Left colon (tissue), 2 donors: ENCODE data around the gene ZBTB17. TPM values are rescaled to one million over a fixed set of nuclear protein-coding genes. Genes with fewer than 3 reads are reported as not detected.
"Not testable (repeated sequence)": the region's sequence is repeated elsewhere in the genome, so short reads cannot be mapped to it uniquely, and the experiment has no call there.

ENCODE experiments used
- ATAC-seq: fragments of 200-7000 bp; cut with Tn5 transposase; one replicate; pipeline ENCODE4 v1.9.1; 2020; ENCODE audit warnings: mild to moderate bottlenecking, moderate library complexity
- DNase-seq, 2 donors: peaks; one replicate each; pipeline ENCODE4 v3.0.0-alpha.2; 2020
- intact Hi-C, 2 donors: fragments of 100-400 bp; cut with DNase I in 1 of 2; cut with micrococcal nuclease in 1 of 2; formaldehyde crosslinking; loops; one replicate each; pipeline versions ENCODE4 v1.11.2 to v1.14.0; 2022; cut with DNase I, micrococcal nuclease
- total RNA-seq, 2 donors: library from RNA; stranded (reverse); fragmentation: NEBNext Ultra II Directional; extraction: Animal tissue kit (Norgen Biotek cat#: 25700); gene quantifications; one replicate each; pipeline ENCODE4 v1.2.1, GENCODE V29; 2021
- donor health status: DM: no; HTN: no; CAD: no.
- donor health status: DM: yes; HTN: yes; CAD: no.

ZBTB17 gene
- total RNA-seq, 2 donors from 2014 or later: 29.1 to 30.0 TPM

DNA sequence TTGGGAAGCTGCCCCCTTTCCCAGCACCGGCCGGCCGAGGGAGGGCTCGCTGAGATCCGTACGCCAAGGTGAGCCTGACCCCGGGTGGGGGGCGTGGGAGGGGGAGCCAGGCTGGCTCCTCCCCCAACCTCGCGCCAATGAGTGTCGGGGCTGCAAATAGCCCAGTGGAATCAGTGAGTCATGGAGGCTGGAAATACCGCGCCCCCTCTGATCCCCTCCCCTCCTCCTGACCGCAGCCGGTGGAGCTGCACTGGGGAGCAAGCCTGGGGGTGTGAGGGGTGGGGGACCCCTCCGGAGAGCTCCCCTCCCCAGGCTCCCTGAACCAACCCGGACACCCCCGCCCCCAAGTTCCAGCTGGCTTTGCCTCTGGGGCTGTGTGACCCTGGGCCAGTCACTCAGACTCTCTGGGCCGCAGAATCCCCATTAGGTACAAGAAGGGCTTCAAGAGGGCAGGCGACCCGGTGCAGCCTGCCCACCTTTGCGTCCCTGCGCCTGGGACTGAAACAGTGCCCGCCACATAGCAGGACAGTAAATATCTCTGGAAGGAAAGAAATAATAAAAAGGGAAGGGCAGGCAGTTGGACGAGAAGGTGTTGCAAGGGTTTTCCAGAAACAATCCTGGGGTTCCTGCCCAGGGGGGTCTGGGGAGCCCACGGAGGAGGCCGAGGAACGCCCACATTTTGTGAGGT lies 37.5 kb upstream of the ZBTB17 start:
- DNase-seq (peak; percentile 47 to 61), ATAC-seq (peak; percentile 60)
- intact Hi-C loops: no loop called here

GRCh38 chr1:16012590-16013219 lies 36.8 kb upstream of the ZBTB17 start:
- DNase-seq (peak; percentile 66 to 73), ATAC-seq (peak; percentile 65)
- intact Hi-C loops: no loop called here

- ATAC-seq (no peak), DNase-seq (no peak)
- intact Hi-C loops: no loop called here
These were observed 36.2 kb upstream of the ZBTB17 start for GRCh38 chr1:16011936-16012589.

- DNase-seq (no peak), ATAC-seq (no peak)
- intact Hi-C loops: no loop called here
These were observed 34.9 kb upstream of the ZBTB17 start for GRCh38 chr1:16010837-16011236.

DNA sequence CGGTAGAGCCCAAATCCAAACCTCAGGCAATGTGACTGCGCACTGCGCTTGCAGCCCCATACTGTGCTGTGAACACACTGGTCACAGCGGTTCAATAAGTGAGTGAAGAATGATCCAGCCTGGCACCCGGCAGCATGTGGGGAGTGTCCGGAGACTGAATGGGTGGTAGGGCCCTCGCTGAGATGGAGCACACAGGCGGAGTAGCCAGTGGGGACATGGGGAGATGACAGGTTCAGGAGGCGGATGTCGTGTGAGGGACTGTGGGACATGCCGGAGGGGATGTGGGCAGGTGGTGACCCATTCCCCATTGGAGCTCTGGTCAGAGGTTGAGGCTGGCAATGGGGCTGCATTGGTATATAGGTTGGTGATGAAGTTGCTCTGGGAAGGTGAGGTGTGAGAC lies 33.8 kb upstream of the ZBTB17 start:
- DNase-seq (no peak), ATAC-seq (no peak)
- intact Hi-C loops: loop anchor here in 1 of 2 donors (5.0 kb wide), 1 partner anchor 48 kb away; no protein-coding TSS in a partner anchor

DNA sequence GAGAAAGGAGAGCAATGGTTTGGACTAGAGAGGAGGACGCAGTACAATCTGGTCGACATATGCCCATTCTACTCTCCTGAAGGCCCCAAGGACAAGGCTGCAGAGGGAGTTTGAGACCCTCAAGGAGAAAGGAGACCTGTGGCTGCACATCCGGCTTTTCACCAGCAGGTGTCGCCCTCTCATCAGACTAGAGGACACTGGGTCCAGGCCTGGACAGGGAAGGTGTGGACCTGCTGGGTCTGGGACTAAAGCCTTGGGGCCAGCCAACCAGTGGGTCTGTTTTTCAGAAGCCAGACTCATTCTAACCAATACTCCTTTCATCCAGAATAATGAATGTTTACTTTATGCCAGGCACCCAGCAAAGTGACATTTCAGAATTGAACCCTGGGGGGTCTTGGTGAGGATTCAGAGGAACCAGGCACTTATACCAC lies 33.1 kb upstream of the ZBTB17 start:
- intact Hi-C loops: loop anchor here in 1 of 2 donors (5.0 kb wide), 1 partner anchor 48 kb away; no protein-coding TSS in a partner anchor
- DNase-seq (peak; percentile 64 to 81), ATAC-seq (peak; percentile 50)

DNA sequence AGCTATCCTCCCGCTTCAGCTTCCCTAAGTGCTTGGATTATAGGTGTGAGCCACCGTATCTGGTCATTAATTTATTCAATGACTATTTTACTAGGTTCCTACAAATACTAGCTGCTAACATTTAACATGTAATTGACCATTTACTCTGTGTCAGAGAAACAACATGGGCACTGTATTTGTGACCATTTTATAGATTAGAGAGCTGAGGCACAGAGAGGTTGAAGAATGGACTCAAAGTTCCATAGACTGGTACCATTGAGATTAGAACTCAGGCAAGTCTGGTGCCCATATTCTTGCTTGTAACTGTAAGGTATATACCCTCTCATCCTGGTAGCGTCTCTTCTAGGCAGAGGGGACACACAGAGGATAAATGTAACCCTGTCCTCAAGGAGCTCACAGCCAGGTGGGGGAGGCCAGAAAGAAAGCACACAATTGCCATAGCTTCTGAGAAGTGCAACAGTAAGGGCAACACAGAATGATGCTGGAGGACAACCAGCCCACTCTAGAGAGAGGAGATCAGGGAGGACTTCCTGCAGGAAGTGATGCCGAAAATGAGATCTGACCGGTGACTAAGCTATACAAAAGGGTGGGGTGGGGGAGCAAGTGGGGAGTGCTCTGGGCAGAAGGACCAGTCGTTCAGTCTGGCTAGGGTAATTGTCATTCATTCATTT lies 31.9 kb upstream of the ZBTB17 start:
- ATAC-seq (no peak), DNase-seq (no peak)
- intact Hi-C loops: loop anchor here in 1 of 2 donors (5.0 kb wide), 1 partner anchor 49 kb away; no protein-coding TSS in a partner anchor

DNA sequence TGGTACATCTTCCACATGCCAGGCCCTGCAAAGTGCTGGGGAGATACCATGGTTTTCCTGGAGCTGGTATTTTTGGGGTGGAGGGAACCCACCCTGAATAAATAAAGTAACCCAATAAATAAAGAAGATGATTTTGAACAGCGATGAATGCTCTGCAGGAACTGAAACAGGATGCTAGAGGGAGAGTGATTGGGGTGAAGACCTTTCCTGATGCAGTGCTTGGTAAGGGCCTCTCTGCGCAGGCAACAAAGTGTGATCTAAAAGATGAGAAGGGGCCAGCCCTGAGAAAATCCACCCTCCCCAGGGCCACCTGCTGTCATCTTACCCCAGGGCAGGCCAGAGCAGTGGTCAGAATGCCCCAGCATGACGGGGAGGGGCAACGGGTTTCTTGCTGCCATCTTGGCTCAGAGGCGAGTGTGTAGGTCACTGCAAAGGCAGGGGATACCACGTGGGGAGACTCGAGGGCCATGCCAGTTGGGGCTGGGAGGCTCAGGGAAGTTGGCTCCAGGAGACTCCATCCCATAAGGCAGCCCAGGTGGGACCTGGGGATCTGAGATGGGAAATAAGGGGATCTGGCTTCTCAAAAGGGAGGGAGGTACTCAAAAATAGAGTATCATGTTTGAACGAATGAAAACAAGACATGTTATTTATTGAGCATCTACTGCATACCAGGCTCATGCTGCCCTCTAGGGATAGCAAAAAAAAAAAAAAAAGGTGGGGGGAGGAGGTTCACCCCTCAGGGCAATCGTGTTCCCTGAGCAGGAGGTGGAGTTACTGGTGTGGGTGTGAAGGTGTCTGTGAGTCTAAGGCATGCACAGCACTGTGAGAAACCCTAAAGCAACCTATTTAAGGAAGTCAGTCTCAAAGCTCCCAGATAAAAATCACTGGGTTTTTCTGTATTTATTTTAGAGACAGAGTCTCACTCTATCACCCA lies 30.9 kb upstream of the ZBTB17 start:
- no peak for DNase-seq
- ATAC-seq: peak; percentile 45
- intact Hi-C loops: loop anchor here in 1 of 2 donors (5.0 kb wide), 1 partner anchor 50 kb away; no protein-coding TSS in a partner anchor

DNA sequence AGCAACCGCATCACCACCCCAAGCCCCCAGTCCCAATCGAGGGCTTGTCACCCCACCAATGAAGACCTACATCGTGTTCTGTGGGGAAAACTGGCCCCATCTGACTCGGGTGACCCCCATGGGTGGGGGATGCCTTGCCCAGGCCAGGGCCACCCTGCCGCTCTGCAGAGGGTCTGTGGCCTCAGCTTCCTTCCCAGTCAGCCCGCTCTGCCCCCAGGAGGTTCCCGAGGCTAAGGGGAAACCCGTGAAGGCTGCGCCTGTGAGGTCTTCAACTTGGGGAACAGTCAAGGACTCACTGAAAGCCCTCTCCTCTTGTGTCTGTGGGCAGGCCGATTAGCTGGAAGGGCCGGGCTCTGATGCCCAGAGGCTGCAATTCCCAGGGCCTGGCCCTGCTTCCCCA lies 30.1 kb upstream of the ZBTB17 start:
- intact Hi-C loops: loop anchor here in 1 of 2 donors (5.0 kb wide), 1 partner anchor 51 kb away; no protein-coding TSS in a partner anchor
- no peak for DNase-seq
- no peak for ATAC-seq

DNA sequence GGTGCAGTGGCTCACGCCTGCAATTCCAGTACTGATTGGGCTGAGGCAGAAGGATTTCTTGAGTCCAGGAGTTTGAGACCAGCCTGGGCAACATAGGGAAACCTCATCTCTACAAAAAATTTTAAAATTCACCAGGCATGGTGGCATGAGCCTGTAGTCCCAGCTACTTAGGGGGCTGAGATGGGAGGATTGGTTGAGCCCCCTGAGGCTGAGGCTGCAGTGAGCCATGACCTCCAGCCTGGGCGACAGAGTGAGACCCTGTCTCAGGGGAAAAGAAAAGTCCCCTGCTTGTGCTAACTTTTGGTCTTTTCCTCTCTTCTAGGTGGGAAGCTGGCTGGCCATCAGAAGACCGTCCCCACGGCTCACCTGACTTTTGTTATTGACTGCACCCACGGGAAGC lies 29.7 kb upstream of the ZBTB17 start:
- intact Hi-C loops: loop anchor here in 1 of 2 donors (5.0 kb wide), 1 partner anchor 52 kb away; no protein-coding TSS in a partner anchor
- ATAC-seq: no peak
- no peak for DNase-seq

GRCh38 chr1:16001274-16001673 lies 25.4 kb upstream of the ZBTB17 start:
- ATAC-seq, intact Hi-C loops, DNase-seq: not testable (repeated sequence)

DNA sequence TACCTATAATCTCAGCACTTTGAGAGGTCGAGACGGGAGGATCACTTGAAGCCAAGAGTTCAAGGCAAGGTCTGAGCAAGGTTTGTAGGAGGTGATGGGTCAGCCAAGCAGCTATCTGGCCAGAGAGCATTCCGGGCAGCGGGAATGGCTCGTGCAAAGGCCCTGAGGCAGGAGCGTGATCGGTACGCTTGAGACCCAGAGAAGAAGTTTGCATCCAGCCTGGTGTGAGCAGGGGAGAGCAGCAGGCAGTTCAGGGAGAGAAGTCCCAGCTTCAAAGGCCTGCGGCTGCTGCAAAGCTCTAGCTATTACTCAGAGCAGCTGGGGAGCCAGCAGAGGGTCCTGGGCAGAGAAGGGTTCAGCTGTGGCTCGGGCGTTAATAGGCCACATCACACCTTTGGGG lies 23.0 kb upstream of the ZBTB17 start:
- DNase-seq (no peak), ATAC-seq (no peak)
- intact Hi-C loops: no loop called here

- DNase-seq: no peak
- no peak for ATAC-seq
- intact Hi-C loops: no loop called here
These were observed 21.9 kb upstream of the ZBTB17 start for GRCh38 chr1:15997637-15998280.

GRCh38 chr1:15997076-15997585 lies 21.2 kb upstream of the ZBTB17 start:
- intact Hi-C loops: no loop called here
- no peak for ATAC-seq
- no peak for DNase-seq

- intact Hi-C loops: loop anchor here in 1 of 2 donors (5.0 kb wide), 1 partner anchor 177 kb away; no protein-coding TSS in a partner anchor
- DNase-seq (peak in 1 of 2 donors; percentile 57), ATAC-seq (peak; percentile 94)
These were observed 18.9 kb upstream of the ZBTB17 start for GRCh38 chr1:15994590-15995351.

DNA sequence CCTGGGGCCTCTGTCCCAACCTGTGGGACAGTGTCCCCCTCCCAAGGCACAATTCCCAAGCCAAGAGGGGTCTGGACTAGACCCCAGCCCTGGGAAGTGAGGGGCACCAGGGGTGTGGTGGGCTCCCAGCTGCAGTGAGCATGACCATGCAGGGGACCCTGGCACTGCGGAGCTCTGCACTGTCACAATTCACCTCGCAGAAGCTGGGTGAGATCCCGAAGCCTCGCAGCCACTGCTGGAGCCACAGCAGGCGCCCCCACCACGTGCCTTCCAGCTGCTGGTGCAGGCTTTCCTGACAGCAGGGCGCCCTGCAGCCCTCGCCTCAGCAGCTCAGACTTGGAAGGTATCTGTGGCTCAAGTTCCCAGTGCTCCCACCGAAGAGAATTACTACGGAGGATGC lies 18.2 kb upstream of the ZBTB17 start:
- intact Hi-C loops: loop anchor here in 1 of 2 donors (5.0 kb wide), 1 partner anchor 177 kb away; no protein-coding TSS in a partner anchor
- DNase-seq (no peak), ATAC-seq (no peak)
